ENCODE results near the gene FLYWCH1. TPM values are rescaled to one million over a fixed set of nuclear protein-coding genes. Genes with fewer than 3 reads are reported as not detected.

Gene FLYWCH1
- total and polyA plus RNA-seq, 9 of the 15 experiments (the other 6 are each of a cell fraction or from before 2014, with no cell fraction given), result 0.18 to 33.6 (median 11.3) TPM

DNA sequence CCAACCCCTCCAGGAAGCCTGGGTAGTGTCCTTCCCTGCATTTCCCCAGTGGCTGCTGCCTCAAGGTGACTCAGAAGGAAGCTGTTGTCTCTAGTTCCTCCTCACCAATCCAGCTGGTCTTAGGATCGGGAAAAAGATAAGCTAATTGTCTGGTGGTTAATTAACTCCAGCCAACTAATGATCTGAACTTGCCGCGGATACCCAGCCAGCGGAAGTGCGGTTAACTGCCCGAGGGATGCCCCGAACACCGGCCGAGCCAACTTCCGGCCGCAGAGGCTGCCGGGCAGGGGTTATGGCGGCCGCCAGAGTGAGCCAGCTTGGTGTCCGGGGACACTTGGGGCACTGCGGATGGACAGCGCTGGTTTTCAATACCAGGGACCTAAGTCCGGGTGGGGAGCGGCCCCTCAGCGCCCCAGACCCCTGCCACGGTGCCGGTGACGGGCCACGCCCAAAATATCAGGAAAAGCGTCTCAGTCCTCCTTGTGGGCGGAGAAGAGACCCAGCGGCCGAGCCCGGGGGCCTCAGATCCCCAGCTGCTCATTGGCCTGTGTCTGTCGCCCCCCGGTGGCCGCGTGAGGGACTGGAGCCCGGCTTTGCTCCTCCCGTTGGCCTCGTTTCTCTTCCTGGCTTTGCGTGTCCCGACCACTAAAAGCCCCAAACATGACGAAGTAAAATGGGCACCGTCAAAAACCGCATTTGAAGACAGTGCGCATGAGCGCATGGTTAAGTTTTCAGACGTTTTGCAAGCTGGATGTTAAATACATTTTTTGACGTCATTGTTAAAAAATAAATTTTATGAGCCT lies 43.5 kb upstream of the FLYWCH1 start (continued):
- no peak for TF ChIP-seq ZC3H4 (CRISPR knock-in tag; IDR thresholded peaks at IDR 0.05; ENCODE audit: borderline replicate concordance)
- TF ChIP-seq, protein P1, sequence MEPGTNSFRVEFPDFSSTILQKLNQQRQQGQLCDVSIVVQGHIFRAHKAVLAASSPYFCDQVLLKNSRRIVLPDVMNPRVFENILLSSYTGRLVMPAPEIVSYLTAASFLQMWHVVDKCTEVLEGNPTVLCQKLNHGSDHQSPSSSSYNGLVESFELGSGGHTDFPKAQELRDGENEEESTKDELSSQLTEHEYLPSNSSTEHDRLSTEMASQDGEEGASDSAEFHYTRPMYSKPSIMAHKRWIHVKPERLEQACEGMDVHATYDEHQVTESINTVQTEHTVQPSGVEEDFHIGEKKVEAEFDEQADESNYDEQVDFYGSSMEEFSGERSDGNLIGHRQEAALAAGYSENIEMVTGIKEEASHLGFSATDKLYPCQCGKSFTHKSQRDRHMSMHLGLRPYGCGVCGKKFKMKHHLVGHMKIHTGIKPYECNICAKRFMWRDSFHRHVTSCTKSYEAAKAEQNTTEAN (CRISPR knock-in tag; IDR thresholded peaks at IDR 0.05), result no peak
- TF ChIP-seq, protein P2, sequence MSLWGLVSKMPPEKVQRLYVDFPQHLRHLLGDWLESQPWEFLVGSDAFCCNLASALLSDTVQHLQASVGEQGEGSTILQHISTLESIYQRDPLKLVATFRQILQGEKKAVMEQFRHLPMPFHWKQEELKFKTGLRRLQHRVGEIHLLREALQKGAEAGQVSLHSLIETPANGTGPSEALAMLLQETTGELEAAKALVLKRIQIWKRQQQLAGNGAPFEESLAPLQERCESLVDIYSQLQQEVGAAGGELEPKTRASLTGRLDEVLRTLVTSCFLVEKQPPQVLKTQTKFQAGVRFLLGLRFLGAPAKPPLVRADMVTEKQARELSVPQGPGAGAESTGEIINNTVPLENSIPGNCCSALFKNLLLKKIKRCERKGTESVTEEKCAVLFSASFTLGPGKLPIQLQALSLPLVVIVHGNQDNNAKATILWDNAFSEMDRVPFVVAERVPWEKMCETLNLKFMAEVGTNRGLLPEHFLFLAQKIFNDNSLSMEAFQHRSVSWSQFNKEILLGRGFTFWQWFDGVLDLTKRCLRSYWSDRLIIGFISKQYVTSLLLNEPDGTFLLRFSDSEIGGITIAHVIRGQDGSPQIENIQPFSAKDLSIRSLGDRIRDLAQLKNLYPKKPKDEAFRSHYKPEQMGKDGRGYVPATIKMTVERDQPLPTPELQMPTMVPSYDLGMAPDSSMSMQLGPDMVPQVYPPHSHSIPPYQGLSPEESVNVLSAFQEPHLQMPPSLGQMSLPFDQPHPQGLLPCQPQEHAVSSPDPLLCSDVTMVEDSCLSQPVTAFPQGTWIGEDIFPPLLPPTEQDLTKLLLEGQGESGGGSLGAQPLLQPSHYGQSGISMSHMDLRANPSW (CRISPR knock-in tag; IDR thresholded peaks at IDR 0.05), result no peak; the same call in 1 of the 2 replicates
- TF ChIP-seq, protein P3, sequence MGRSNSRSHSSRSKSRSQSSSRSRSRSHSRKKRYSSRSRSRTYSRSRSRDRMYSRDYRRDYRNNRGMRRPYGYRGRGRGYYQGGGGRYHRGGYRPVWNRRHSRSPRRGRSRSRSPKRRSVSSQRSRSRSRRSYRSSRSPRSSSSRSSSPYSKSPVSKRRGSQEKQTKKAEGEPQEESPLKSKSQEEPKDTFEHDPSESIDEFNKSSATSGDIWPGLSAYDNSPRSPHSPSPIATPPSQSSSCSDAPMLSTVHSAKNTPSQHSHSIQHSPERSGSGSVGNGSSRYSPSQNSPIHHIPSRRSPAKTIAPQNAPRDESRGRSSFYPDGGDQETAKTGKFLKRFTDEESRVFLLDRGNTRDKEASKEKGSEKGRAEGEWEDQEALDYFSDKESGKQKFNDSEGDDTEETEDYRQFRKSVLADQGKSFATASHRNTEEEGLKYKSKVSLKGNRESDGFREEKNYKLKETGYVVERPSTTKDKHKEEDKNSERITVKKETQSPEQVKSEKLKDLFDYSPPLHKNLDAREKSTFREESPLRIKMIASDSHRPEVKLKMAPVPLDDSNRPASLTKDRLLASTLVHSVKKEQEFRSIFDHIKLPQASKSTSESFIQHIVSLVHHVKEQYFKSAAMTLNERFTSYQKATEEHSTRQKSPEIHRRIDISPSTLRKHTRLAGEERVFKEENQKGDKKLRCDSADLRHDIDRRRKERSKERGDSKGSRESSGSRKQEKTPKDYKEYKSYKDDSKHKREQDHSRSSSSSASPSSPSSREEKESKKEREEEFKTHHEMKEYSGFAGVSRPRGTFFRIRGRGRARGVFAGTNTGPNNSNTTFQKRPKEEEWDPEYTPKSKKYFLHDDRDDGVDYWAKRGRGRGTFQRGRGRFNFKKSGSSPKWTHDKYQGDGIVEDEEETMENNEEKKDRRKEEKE (IDR thresholded peaks at IDR 0.05; ENCODE audit: borderline replicate concordance in 1 of 2, control insufficient read depth in 1 of 2, low read depth in 2 of 2, low read length in 1 of 2), result no peak
- peak; percentile 64 for TF ChIP-seq PML (IDR thresholded peaks at IDR 0.05; ENCODE audit: low read length)
- no peak; the same call in 1 of the 2 replicates for TF ChIP-seq TCF7 (IDR thresholded peaks at IDR 0.05; ENCODE audit: borderline replicate concordance)
- TF ChIP-seq XRCC5 (IDR thresholded peaks at IDR 0.05; ENCODE audit: low read depth, low read length), result peak; percentile 71
- TF ChIP-seq, protein P4, sequence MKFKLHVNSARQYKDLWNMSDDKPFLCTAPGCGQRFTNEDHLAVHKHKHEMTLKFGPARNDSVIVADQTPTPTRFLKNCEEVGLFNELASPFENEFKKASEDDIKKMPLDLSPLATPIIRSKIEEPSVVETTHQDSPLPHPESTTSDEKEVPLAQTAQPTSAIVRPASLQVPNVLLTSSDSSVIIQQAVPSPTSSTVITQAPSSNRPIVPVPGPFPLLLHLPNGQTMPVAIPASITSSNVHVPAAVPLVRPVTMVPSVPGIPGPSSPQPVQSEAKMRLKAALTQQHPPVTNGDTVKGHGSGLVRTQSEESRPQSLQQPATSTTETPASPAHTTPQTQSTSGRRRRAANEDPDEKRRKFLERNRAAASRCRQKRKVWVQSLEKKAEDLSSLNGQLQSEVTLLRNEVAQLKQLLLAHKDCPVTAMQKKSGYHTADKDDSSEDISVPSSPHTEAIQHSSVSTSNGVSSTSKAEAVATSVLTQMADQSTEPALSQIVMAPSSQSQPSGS (CRISPR knock-in tag; IDR thresholded peaks at IDR 0.05), result no peak
- 0 out of 4 replicates have a peak, but pooled peaks of 1 of the 2 experiments have one; percentile 61 for TF ChIP-seq FOXA3 (CRISPR knock-in tag; conservative IDR thresholded peaks at IDR 0.05 in 1 of 2, IDR thresholded peaks at IDR 0.05 in 1 of 2)
- TF ChIP-seq ASH1L (IDR thresholded peaks at IDR 0.05; ENCODE audit: borderline replicate concordance, low read depth, partially characterized antibody), result no peak
- TF ChIP-seq, protein P5, sequence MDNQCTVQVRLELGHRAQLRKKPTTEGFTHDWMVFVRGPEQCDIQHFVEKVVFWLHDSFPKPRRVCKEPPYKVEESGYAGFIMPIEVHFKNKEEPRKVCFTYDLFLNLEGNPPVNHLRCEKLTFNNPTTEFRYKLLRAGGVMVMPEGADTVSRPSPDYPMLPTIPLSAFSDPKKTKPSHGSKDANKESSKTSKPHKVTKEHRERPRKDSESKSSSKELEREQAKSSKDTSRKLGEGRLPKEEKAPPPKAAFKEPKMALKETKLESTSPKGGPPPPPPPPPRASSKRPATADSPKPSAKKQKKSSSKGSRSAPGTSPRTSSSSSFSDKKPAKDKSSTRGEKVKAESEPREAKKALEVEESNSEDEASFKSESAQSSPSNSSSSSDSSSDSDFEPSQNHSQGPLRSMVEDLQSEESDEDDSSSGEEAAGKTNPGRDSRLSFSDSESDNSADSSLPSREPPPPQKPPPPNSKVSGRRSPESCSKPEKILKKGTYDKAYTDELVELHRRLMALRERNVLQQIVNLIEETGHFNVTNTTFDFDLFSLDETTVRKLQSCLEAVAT (IDR thresholded peaks at IDR 0.05), result no peak

All from K562 (cell line).